HEK293 (cell line): Measurements from ENCODE around the gene DCLK1.

Experiments used
- CTCF ChIA-PET: fragments of 350-600 bp; formaldehyde crosslinking; extraction: SDS; loops from one replicate; lab custom pipeline; 2021; ENCODE audit warnings: antibody characterized with exemption; lab: Yijun Ruan, JAX
- POLR2A ChIA-PET: fragments of 300-600 bp; formaldehyde crosslinking; extraction: SDS; loops from one replicate; lab custom pipeline; 2020; ENCODE audit warnings: antibody characterized with exemption, inconsistent platforms; lab: Yijun Ruan, JAX
- H3K27ac ChIP-seq: fragments of 200-500 bp; sonication (Bioruptor generic); 2 replicates; pipeline ENCODE4 v1.5.1; 2014; ENCODE audit warnings: low read depth, low read length, control low read depth, inconsistent platforms; ENCODE audit errors: extremely low read depth
- H3K36me3 ChIP-seq, 2 experiments: fragments of 200-500 bp in 1 of 2; sonication (Bioruptor generic) in 1 of 2; 1 replicate in 1 of 2; 2 replicates in 1 of 2; pipeline ENCODE4 v1.5.1; 2014 to 2017; ENCODE audit warnings: inconsistent platforms in 2 of 2, low read length in 2 of 2; ENCODE audit not compliant: control insufficient read depth in 2 of 2, insufficient read depth in 1 of 2
- H3K4me1 ChIP-seq: fragments of 200-500 bp; sonication (Bioruptor generic); 2 replicates; pipeline ENCODE4 v1.5.1; 2014; ENCODE audit warnings: mild to moderate bottlenecking, low read length, inconsistent platforms; ENCODE audit not compliant: control insufficient read depth, insufficient read depth
- H3K4me3 ChIP-seq: 2 replicates; pipeline ENCODE4 v1.5.1; 2011; ENCODE audit warnings: low read depth, mild to moderate bottlenecking, control low read depth, low read length, moderate library complexity
- H3K9me3 ChIP-seq: fragments of 200-500 bp; sonication (Bioruptor generic); 2 replicates; pipeline ENCODE4 v1.5.1; 2014; ENCODE audit warnings: low read depth, low read length, inconsistent platforms; ENCODE audit not compliant: control insufficient read depth, insufficient read depth
- EGR2 ChIP-seq: fragments of 450-650 bp; formaldehyde crosslinking; IDR thresholded peaks from 2 replicates; pipeline ENCODE4 v1.5.1; 2016; ENCODE audit warnings: low read depth, missing biosample characterization, missing genetic modification characterization
- MEIS1 ChIP-seq: sonication (generic); formaldehyde crosslinking; IDR thresholded peaks from 2 replicates; pipeline ENCODE4 v1.8.1; 2022; ENCODE audit warnings: missing genetic modification reagents, mild to moderate bottlenecking, borderline replicate concordance
- OSR2 ChIP-seq: fragments of 450-650 bp; formaldehyde crosslinking; IDR thresholded peaks from 2 replicates; pipeline ENCODE4 v1.5.1; 2016; ENCODE audit warnings: missing biosample characterization, missing genetic modification characterization
- PRDM4 ChIP-seq: fragments of 450-650 bp; formaldehyde crosslinking; IDR thresholded peaks from 2 replicates; pipeline ENCODE4 v1.5.1; 2017; ENCODE audit warnings: missing biosample characterization, missing genetic modification characterization
- SCRT1 ChIP-seq: fragments of 450-650 bp; formaldehyde crosslinking; IDR thresholded peaks from 2 replicates; pipeline ENCODE4 v1.5.1; 2016; ENCODE audit warnings: missing biosample characterization, missing genetic modification characterization, borderline replicate concordance
- SCRT2 ChIP-seq: fragments of 450-650 bp; formaldehyde crosslinking; IDR thresholded peaks from 2 replicates; pipeline ENCODE4 v1.5.1; 2016; ENCODE audit warnings: missing biosample characterization, missing genetic modification characterization
- WT1 ChIP-seq: fragments of 450-650 bp; formaldehyde crosslinking; IDR thresholded peaks from 2 replicates; pipeline ENCODE4 v1.5.1; 2016; ENCODE audit warnings: missing biosample characterization, missing genetic modification characterization
- ZFP37 ChIP-seq: fragments of 450-650 bp; formaldehyde crosslinking; IDR thresholded peaks from 2 replicates; pipeline ENCODE4 v1.5.1; 2016; ENCODE audit warnings: missing biosample characterization, missing genetic modification characterization
- ZNF114 ChIP-seq: fragments of 450-650 bp; formaldehyde crosslinking; IDR thresholded peaks from 2 replicates; pipeline ENCODE4 v1.5.0; 2017; ENCODE audit warnings: missing biosample characterization, missing genetic modification characterization
- ZNF18 ChIP-seq: fragments of 450-650 bp; formaldehyde crosslinking; IDR thresholded peaks from 2 replicates; pipeline ENCODE4 v1.5.1; 2016; ENCODE audit warnings: missing biosample characterization, missing genetic modification characterization
- ZNF239 ChIP-seq: fragments of 450-650 bp; formaldehyde crosslinking; IDR thresholded peaks from 2 replicates; pipeline ENCODE4 v1.5.1; 2016; ENCODE audit warnings: missing biosample characterization, missing genetic modification characterization
- ZNF280C ChIP-seq: fragments of 450-650 bp; formaldehyde crosslinking; IDR thresholded peaks from 2 replicates; pipeline ENCODE4 v1.5.1; 2016; ENCODE audit warnings: missing biosample characterization, missing genetic modification characterization
- ZNF354C ChIP-seq: fragments of 450-650 bp; formaldehyde crosslinking; IDR thresholded peaks from 2 replicates; pipeline ENCODE4 v1.5.1; 2016; ENCODE audit warnings: missing biosample characterization, missing genetic modification characterization, low read depth, borderline replicate concordance
- ZNF692 ChIP-seq: fragments of 450-650 bp; formaldehyde crosslinking; IDR thresholded peaks from 2 replicates; pipeline ENCODE4 v1.5.1; 2016; ENCODE audit warnings: missing biosample characterization, missing genetic modification characterization
- ZSCAN23 ChIP-seq: fragments of 450-650 bp; formaldehyde crosslinking; IDR thresholded peaks from 2 replicates; pipeline ENCODE4 v1.5.1; 2016; ENCODE audit warnings: missing biosample characterization, missing genetic modification characterization
- TF ChIP-seq, protein P1 (sequence below): fragments of 450-650 bp; formaldehyde crosslinking; IDR thresholded peaks from 2 replicates; pipeline ENCODE4 v1.5.1; 2016; ENCODE audit warnings: missing biosample characterization, missing genetic modification characterization

The DCLK1 gene

GRCh38 chr13:35814605-35815011, 316.6 kb downstream of the DCLK1 start (continued):
- TF ChIP-seq SCRT1 (tag by site-specific recombination) (peak; percentile 37; the same call in 1 of the 2 replicates), EGR2 (peak; percentile 21; the same call in 1 of the 2 replicates), PRDM4 (tag by site-specific recombination) (peak; percentile 85), WT1 (peak; percentile 96), SCRT2 (tag by site-specific recombination) (no peak), ZNF280C (tag by site-specific recombination) (no peak), ZFP37 (tag by site-specific recombination) (no peak), ZSCAN23 (tag by site-specific recombination) (no peak), ZNF18 (tag by site-specific recombination) (0 out of 2 replicates have a peak, but pooled peaks have one; percentile 52), MEIS1 (CRISPR knock-in tag) (no peak), ZNF354C (no peak), OSR2 (peak; percentile 92), ZNF692 (tag by site-specific recombination) (no peak)
- TF ChIP-seq, protein P1, sequence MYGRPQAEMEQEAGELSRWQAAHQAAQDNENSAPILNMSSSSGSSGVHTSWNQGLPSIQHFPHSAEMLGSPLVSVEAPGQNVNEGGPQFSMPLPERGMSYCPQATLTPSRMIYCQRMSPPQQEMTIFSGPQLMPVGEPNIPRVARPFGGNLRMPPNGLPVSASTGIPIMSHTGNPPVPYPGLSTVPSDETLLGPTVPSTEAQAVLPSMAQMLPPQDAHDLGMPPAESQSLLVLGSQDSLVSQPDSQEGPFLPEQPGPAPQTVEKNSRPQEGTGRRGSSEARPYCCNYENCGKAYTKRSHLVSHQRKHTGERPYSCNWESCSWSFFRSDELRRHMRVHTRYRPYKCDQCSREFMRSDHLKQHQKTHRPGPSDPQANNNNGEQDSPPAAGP (tag by site-specific recombination), result no peak

- Histone ChIP-seq H3K27ac (no peak overlapping the region), H3K4me3 (no peak overlapping the region), H3K36me3 (no peaks in the 10 kb centered on the region), H3K4me1 (no peaks in the 10 kb centered on the region), H3K9me3 (no peaks in the 10 kb centered on the region)
- ChIA-PET CTCF (no interaction called here), POLR2A (no interaction called here)
- TF ChIP-seq OSR2, result no peak
- TF ChIP-seq ZNF239 (tag by site-specific recombination), result no peak
- TF ChIP-seq ZNF114 (tag by site-specific recombination), result no peak
These were observed 318.4 kb downstream of the DCLK1 start for GRCh38 chr13:35812736-35813135.
